HEK293 (cell line): ENCODE measurements around the gene TAPBP.

Experiments
- CTCF ChIP-seq: fragments of 450-650 bp; formaldehyde crosslinking; IDR thresholded peaks from 2 replicates; pipeline ENCODE4 v1.5.1; 2016; ENCODE audit warnings: missing biosample characterization, missing genetic modification characterization
- EGR2 ChIP-seq: fragments of 450-650 bp; formaldehyde crosslinking; IDR thresholded peaks from 2 replicates; pipeline ENCODE4 v1.5.1; 2016; ENCODE audit warnings: low read depth, missing biosample characterization, missing genetic modification characterization
- INSM2 ChIP-seq: fragments of 450-650 bp; formaldehyde crosslinking; IDR thresholded peaks from 2 replicates; pipeline ENCODE4 v1.5.1; 2016; ENCODE audit warnings: missing biosample characterization, missing genetic modification characterization
- KLF1 ChIP-seq: fragments of 450-650 bp; formaldehyde crosslinking; IDR thresholded peaks from 2 replicates; pipeline ENCODE4 v1.5.1; 2016; ENCODE audit warnings: missing biosample characterization, missing genetic modification characterization
- KLF10 ChIP-seq: fragments of 450-650 bp; IDR thresholded peaks from 2 replicates; pipeline ENCODE4 v1.5.1; 2018; ENCODE audit warnings: missing biosample characterization, mild to moderate bottlenecking, missing genetic modification characterization
- KLF8 ChIP-seq: fragments of 450-650 bp; formaldehyde crosslinking; IDR thresholded peaks from 2 replicates; pipeline ENCODE4 v1.5.1; 2016; ENCODE audit warnings: missing biosample characterization, missing genetic modification characterization
- MZF1 ChIP-seq: fragments of 450-650 bp; formaldehyde crosslinking; IDR thresholded peaks from 2 replicates; pipeline ENCODE4 v1.5.1; 2017; ENCODE audit warnings: missing biosample characterization, missing genetic modification characterization, borderline replicate concordance
- OSR2 ChIP-seq: fragments of 450-650 bp; formaldehyde crosslinking; IDR thresholded peaks from 2 replicates; pipeline ENCODE4 v1.5.1; 2016; ENCODE audit warnings: missing biosample characterization, missing genetic modification characterization
- PBX3 ChIP-seq: sonication (generic); formaldehyde crosslinking; IDR thresholded peaks from 2 replicates; pipeline ENCODE4 v1.8.1; 2022; ENCODE audit warnings: mild to moderate bottlenecking, moderate library complexity, missing genetic modification reagents
- PRDM1 ChIP-seq: fragments of 450-650 bp; formaldehyde crosslinking; IDR thresholded peaks from 2 replicates; pipeline ENCODE4; 2016; ENCODE audit warnings: missing biosample characterization, missing genetic modification characterization
- PRDM10 ChIP-seq: fragments of 450-650 bp; formaldehyde crosslinking; IDR thresholded peaks from 2 replicates; pipeline ENCODE4 v1.5.1; 2016; ENCODE audit warnings: missing biosample characterization, missing genetic modification characterization
- SP2 ChIP-seq: fragments of 450-650 bp; formaldehyde crosslinking; IDR thresholded peaks from 2 replicates; pipeline ENCODE4 v1.5.1; 2016; ENCODE audit warnings: missing biosample characterization, missing genetic modification characterization
- YY1 ChIP-seq: fragments of 450-650 bp; formaldehyde crosslinking; IDR thresholded peaks from 2 replicates; pipeline ENCODE4 v1.5.1; 2018; ENCODE audit warnings: missing biosample characterization, missing genetic modification characterization
- ZBTB17 ChIP-seq: fragments of 450-650 bp; formaldehyde crosslinking; IDR thresholded peaks from 2 replicates; pipeline ENCODE4 v1.5.1; 2016; ENCODE audit warnings: missing biosample characterization, missing genetic modification characterization
- ZEB2 ChIP-seq: fragments of 450-650 bp; formaldehyde crosslinking; IDR thresholded peaks from 2 replicates; pipeline ENCODE4 v1.5.1; 2016; ENCODE audit warnings: missing biosample characterization, missing genetic modification characterization
- ZIC2 ChIP-seq: fragments of 450-650 bp; formaldehyde crosslinking; IDR thresholded peaks from 2 replicates; pipeline ENCODE4 v1.5.1; 2016; ENCODE audit warnings: missing biosample characterization, missing genetic modification characterization
- ZNF10 ChIP-seq: fragments of 450-650 bp; formaldehyde crosslinking; IDR thresholded peaks from 2 replicates; pipeline ENCODE4 v1.5.1; 2017; ENCODE audit warnings: missing biosample characterization, missing genetic modification characterization
- ZNF146 ChIP-seq: fragments of 450-650 bp; formaldehyde crosslinking; IDR thresholded peaks from 2 replicates; pipeline ENCODE4 v1.5.1; 2016; ENCODE audit warnings: missing biosample characterization, missing genetic modification characterization
- ZNF211 ChIP-seq: fragments of 450-650 bp; formaldehyde crosslinking; IDR thresholded peaks from 2 replicates; pipeline ENCODE4 v1.5.1; 2016; ENCODE audit warnings: low read depth, missing biosample characterization, missing genetic modification characterization
- ZNF221 ChIP-seq: fragments of 450-650 bp; formaldehyde crosslinking; IDR thresholded peaks from 2 replicates; pipeline ENCODE4 v1.5.1; 2017; ENCODE audit warnings: missing biosample characterization, missing genetic modification characterization, borderline replicate concordance
- ZNF335 ChIP-seq: fragments of 450-650 bp; formaldehyde crosslinking; conservative IDR thresholded peaks from 2 replicates; pipeline ENCODE4 v1.5.1; 2016; ENCODE audit warnings: missing biosample characterization, missing genetic modification characterization
- ZNF341 ChIP-seq: fragments of 450-650 bp; formaldehyde crosslinking; IDR thresholded peaks from 2 replicates; pipeline ENCODE4; 2016; ENCODE audit warnings: low read depth, missing biosample characterization, missing genetic modification characterization
- ZNF362 ChIP-seq: fragments of 450-650 bp; formaldehyde crosslinking; IDR thresholded peaks from 2 replicates; pipeline ENCODE4 v1.5.1; 2016; ENCODE audit warnings: missing biosample characterization, missing genetic modification characterization
- ZNF600 ChIP-seq: fragments of 450-650 bp; formaldehyde crosslinking; IDR thresholded peaks from 2 replicates; pipeline ENCODE4 v1.5.1; 2016; ENCODE audit warnings: missing biosample characterization, missing genetic modification characterization
- ZSCAN4 ChIP-seq: fragments of 450-650 bp; formaldehyde crosslinking; IDR thresholded peaks from 2 replicates; pipeline ENCODE4 v1.5.1; 2017; ENCODE audit warnings: missing biosample characterization, missing genetic modification characterization
- TF ChIP-seq, protein P1 (sequence below): IDR thresholded peaks from 2 replicates; pipeline ENCODE4 v1.6.1; 2011; ENCODE audit warnings: mild to moderate bottlenecking, low read depth, low read length, borderline replicate concordance
- TF ChIP-seq, protein P2 (sequence below): fragments of 450-650 bp; formaldehyde crosslinking; IDR thresholded peaks from 2 replicates; pipeline ENCODE4 v1.5.1; 2016; ENCODE audit warnings: missing biosample characterization, missing genetic modification characterization

TAPBP gene

DNA sequence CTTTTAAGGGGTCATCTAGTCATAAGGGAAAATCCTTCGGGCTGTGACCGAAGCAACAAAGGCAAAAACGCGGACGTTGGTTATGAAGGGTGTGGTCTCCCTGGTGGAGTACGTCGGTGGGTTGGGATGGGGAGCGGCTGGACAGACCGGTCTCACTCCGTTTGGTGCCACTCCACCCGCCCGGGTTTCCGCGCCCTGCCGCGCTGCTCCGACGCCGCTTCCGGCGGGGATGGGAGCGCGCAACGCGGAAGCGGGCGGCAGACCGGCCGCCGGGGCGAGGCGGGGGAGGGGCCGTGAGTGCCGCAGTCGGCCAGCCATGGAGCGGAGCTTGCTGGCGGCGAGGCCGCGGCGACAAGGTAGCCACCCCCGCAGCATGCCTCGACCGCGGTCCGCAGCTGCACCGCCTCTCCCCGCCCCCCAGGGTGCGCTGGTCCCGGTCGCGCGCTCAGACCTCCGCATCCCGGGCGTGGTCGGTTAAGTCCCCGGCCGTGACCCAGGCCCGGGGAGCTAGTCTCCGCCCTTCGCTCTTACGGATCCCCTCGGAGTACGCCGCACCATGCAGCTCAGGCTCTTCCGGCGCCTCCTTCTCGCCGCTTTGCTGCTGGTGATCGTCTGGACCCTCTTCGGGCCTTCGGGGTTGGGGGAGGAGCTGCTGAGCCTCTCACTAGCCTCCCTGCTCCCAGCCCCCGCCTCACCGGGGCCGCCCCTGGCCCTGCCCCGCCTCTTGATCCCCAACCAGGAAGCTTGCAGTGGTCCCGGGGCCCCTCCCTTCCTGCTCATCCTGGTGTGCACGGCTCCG, 36.8 kb downstream of the TAPBP start, which contains the start of gene B3GALT4 (continued):
- TF ChIP-seq PBX3 (CRISPR knock-in tag) (peak; percentile 89), ZSCAN4 (tag by site-specific recombination) (no peak), ZNF221 (peak; percentile 34; the same call in 1 of the 2 replicates), ZNF362 (tag by site-specific recombination) (no peak), ZEB2 (tag by site-specific recombination) (peak; percentile 95), ZNF211 (tag by site-specific recombination) (no peak), PRDM1 (no peak), CTCF (tag by site-specific recombination) (peak; percentile 97), SP2 (tag by site-specific recombination) (peak; percentile 86), KLF8 (tag by site-specific recombination) (peak; percentile 87), ZBTB17 (peak; percentile 86), ZNF10 (tag by site-specific recombination) (no peak), ZNF341 (peak; percentile 97), MZF1 (tag by site-specific recombination) (peak; percentile 86), OSR2 (tag by site-specific recombination) (peak; percentile 24; the same call in 1 of the 2 replicates), ZNF600 (tag by site-specific recombination) (peak; percentile 65), INSM2 (tag by site-specific recombination) (0 out of 2 replicates have a peak, but pooled peaks have one; percentile 9), ZNF146 (tag by site-specific recombination) (peak; percentile 17; the same call in 1 of the 2 replicates), KLF10 (tag by site-specific recombination) (peak; percentile 87), KLF1 (tag by site-specific recombination) (peak; percentile 71), ZIC2 (tag by site-specific recombination) (0 out of 2 replicates have a peak, but pooled peaks have one; percentile 37), ZNF335 (tag by site-specific recombination) (peak; percentile 41), YY1 (0 out of 2 replicates have a peak, but pooled peaks have one; percentile 45), PRDM10 (tag by site-specific recombination) (peak; percentile 75), EGR2 (peak; percentile 64)
- TF ChIP-seq, protein P1, sequence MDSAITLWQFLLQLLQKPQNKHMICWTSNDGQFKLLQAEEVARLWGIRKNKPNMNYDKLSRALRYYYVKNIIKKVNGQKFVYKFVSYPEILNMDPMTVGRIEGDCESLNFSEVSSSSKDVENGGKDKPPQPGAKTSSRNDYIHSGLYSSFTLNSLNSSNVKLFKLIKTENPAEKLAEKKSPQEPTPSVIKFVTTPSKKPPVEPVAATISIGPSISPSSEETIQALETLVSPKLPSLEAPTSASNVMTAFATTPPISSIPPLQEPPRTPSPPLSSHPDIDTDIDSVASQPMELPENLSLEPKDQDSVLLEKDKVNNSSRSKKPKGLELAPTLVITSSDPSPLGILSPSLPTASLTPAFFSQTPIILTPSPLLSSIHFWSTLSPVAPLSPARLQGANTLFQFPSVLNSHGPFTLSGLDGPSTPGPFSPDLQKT = peak; percentile 34; the same call in 1 of the 2 replicates
- TF ChIP-seq, protein P2, sequence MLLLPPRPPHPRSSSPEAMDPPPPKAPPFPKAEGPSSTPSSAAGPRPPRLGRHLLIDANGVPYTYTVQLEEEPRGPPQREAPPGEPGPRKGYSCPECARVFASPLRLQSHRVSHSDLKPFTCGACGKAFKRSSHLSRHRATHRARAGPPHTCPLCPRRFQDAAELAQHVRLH (tag by site-specific recombination) = peak; percentile 28; the same call in 1 of the 2 replicates
